K562 (cell line): ENCODE measurements around the gene CD69. TPM values are rescaled to one million over a fixed set of nuclear protein-coding genes. Genes with fewer than 3 reads are reported as not detected.

Experiments used
- ATAC-seq: fragments of 200-7000 bp; cut with Tn5 transposase; 3 replicates; pipeline ENCODE4 v1.9.1; 2020; ENCODE audit warnings: moderate library complexity
- BruUV-seq: library from RNA; stranded (reverse); fragments of 400-500 nt; replicated peaks from 2 replicates; lab custom pipeline; 2021; lab: Mats Ljungman, UMichigan
- CTCF ChIA-PET: fragments of 300-600 bp; formaldehyde crosslinking; extraction: SDS; loops from one replicate; lab custom pipeline; 2021; ENCODE audit warnings: low intra/inter-chr PET ratio; lab: Yijun Ruan, JAX
- POLR2A ChIA-PET: fragments of 300-600, 350-650 bp; sonication (Branson Sonifier 250); formaldehyde crosslinking; extraction: SDS; loops from one replicate; lab custom pipeline; 2021; ENCODE audit warnings: antibody characterized with exemption, inconsistent platforms; lab: Yijun Ruan, JAX
- DNase-seq, 4 experiments: peaks; one replicate each; pipeline versions ENCODE4 v3.0.0 to v3.0.0-alpha.2; 2011 to 2018; ENCODE audit warnings: low spot score in 3 of 4, mixed read lengths in 3 of 4; ENCODE audit errors: extremely low read depth in 1 of 4
- FAIRE-seq: peaks from 2 replicates; lab custom pipeline; 2011; peaks lifted over from hg19 to GRCh38; lab: Jason Lieb, UNC
- H2AFZ ChIP-seq: 2 replicates; pipeline ENCODE4 v1.6.0; 2011; ENCODE audit warnings: low read depth, low read length, control low read depth, inconsistent platforms
- H3K27ac ChIP-seq: fragments of 200-600 bp; 3 replicates; pipeline ENCODE4 v1.8.0; 2011; ENCODE audit warnings: low read depth, mild to moderate bottlenecking, control low read depth, inconsistent platforms, low read length, moderate library complexity, mixed read lengths; ENCODE audit errors: extremely low read depth
- H3K27me3 ChIP-seq, 2 experiments: fragments of 300-600 bp in 1 of 2; 2 replicates in 1 of 2; 3 replicates in 1 of 2; pipeline versions ENCODE4 v1.6.0 to v1.8.0; 2011; ENCODE audit warnings: inconsistent platforms in 2 of 2, low read length in 2 of 2, mild to moderate bottlenecking in 1 of 2, mixed read lengths in 1 of 2, moderate library complexity in 1 of 2; ENCODE audit not compliant: control insufficient read depth in 2 of 2, insufficient read depth in 2 of 2
- H3K36me3 ChIP-seq: fragments of 300-600 bp; 3 replicates; pipeline ENCODE4 v1.8.0; 2011; ENCODE audit warnings: mild to moderate bottlenecking, low read length, inconsistent platforms; ENCODE audit not compliant: control insufficient read depth, insufficient read depth
- H3K4me1 ChIP-seq, 2 experiments: fragments of 200-600 bp in 1 of 2; replicated peaks in 1 of 2; 2 replicates in 1 of 2; 3 replicates in 1 of 2; pipeline versions ENCODE4 v1.5.1 to v1.8.0; 2011; ENCODE audit warnings: inconsistent platforms in 2 of 2, low read length in 2 of 2, mild to moderate bottlenecking in 1 of 2, mixed read lengths in 1 of 2, moderate library complexity in 1 of 2; ENCODE audit not compliant: control insufficient read depth in 2 of 2, insufficient read depth in 2 of 2
- H3K4me2 ChIP-seq: 2 replicates; pipeline ENCODE4 v1.6.1; 2011; ENCODE audit warnings: low read length, control low read depth, inconsistent platforms, mixed read lengths; ENCODE audit not compliant: insufficient read depth
- H3K4me3 ChIP-seq: fragments of 200-600 bp; sonication (generic), shearing (Covaris generic); 2 replicates; pipeline ENCODE4 v1.5.1; 2016; ENCODE audit warnings: control low read depth, inconsistent platforms
- H3K79me2 ChIP-seq: fragments of 200-600 bp; 3 replicates; pipeline ENCODE4 v1.8.0; 2011; ENCODE audit warnings: low read length, inconsistent platforms; ENCODE audit not compliant: control insufficient read depth, insufficient read depth
- H3K9ac ChIP-seq, 2 experiments: 2 replicates each; pipeline versions ENCODE4 v1.6.0 to v1.6.1; 2011; ENCODE audit warnings: low read depth in 2 of 2, low read length in 2 of 2, control low read depth in 1 of 2, inconsistent platforms in 1 of 2, mild to moderate bottlenecking in 1 of 2, mixed read lengths in 1 of 2; ENCODE audit not compliant: insufficient read depth in 1 of 2
- H3K9me1 ChIP-seq: one replicate; pipeline ENCODE4 v1.6.0; 2011; ENCODE audit warnings: inconsistent platforms, mild to moderate bottlenecking, low read length, moderate library complexity; ENCODE audit not compliant: control insufficient read depth, insufficient read depth
- H3K9me3 ChIP-seq: replicated peaks from 2 replicates; pipeline ENCODE4 v1.5.1; 2011; ENCODE audit warnings: low read depth, low read length, inconsistent platforms; ENCODE audit not compliant: control insufficient read depth, insufficient read depth
- H4K20me1 ChIP-seq: replicated peaks from 2 replicates; pipeline ENCODE4 v1.6.1; 2011; ENCODE audit warnings: low read length, inconsistent platforms, mixed read lengths; ENCODE audit not compliant: control insufficient read depth, insufficient read depth
- DIDO1 ChIP-seq: fragments of 450-650 bp; IDR thresholded peaks from 2 replicates; pipeline ENCODE4 v1.6.1; 2016; ENCODE audit warnings: low read depth, missing biosample characterization, missing genetic modification characterization
- HDAC6 ChIP-seq: IDR thresholded peaks from 2 replicates; pipeline ENCODE4 v1.6.1; 2012; ENCODE audit warnings: low read depth, mild to moderate bottlenecking, control low read depth, inconsistent platforms, low read length, moderate library complexity
- NBN ChIP-seq: fragments of 450-650 bp; IDR thresholded peaks from 2 replicates; pipeline ENCODE4 v1.6.1; 2016; ENCODE audit warnings: low read depth, mild to moderate bottlenecking
- POLR2A ChIP-seq: fragments of 450-650 bp; conservative IDR thresholded peaks from 2 replicates; pipeline ENCODE4 v1.6.1; 2016
- ZNF717 ChIP-seq: fragments of 250-450 bp; sonication (Bioruptor Pico); IDR thresholded peaks from 2 replicates; pipeline ENCODE4 v1.5.0; 2021
- WGBS: fragments of 100-300 bp; shearing (Covaris generic); methylation state at CpG from one replicate; pipeline ENCODE4 v1.1.6; 2016; ENCODE audit warnings: low coverage, mixed read lengths; ENCODE audit not compliant: insufficient coverage; ENCODE audit errors: missing lambda C conversion rate; 5-methylcytosine and 5-hydroxymethylcytosine counted together
- in situ Hi-C: fragments of 300-500 bp; cut with MboI; formaldehyde crosslinking; loops from 4 replicates; pipeline ENCODE4 v1.15.0; 2018; ENCODE audit warnings: inconsistent platforms, mixed read lengths
- intact Hi-C: fragments of 100-400 bp; cut with micrococcal nuclease; formaldehyde crosslinking; loops from 2 replicates; pipeline ENCODE4 v1.14.2; 2022
- polyA plus RNA-seq, 8 experiments: library from polyadenylated mRNA; depleted of rRNA in 4 of 8; stranded (reverse) in 5 of 8; unstranded in 3 of 8; fragments of >200 nt; fragmentation: Nextera tagmentation in 2 of 8; fragmentation: Illumina TruSeq in 1 of 8; extraction: Ambion mirVana in 2 of 8; extraction: Trizol in 1 of 8; gene quantifications; 2 replicates each; pipeline versions ENCODE4 v1.2.1 to v1.2.3, GENCODE V29; 2011 to 2014; ENCODE audit warnings: inconsistent platforms in 1 of 8, missing spikeins in 1 of 8
- total RNA-seq, 7 experiments: library from RNA; depleted of rRNA in 6 of 7; stranded (reverse); fragments of >200 nt in 6 of 7; fragmentation: Illumina TruSeq in 2 of 7; extraction: Trizol in 2 of 7; gene quantifications; 2 replicates each; pipeline versions ENCODE4 v1.2.1 to v1.2.3, GENCODE V29; 2011 to 2021; ENCODE audit warnings: low replicate concordance in 1 of 7
- TF ChIP-seq, protein P1 (sequence below): IDR thresholded peaks from 3 replicates; pipeline ENCODE4 v1.6.1; 2011; ENCODE audit warnings: borderline replicate concordance, mild to moderate bottlenecking; ENCODE audit not compliant: insufficient read length, insufficient read depth
- TF ChIP-seq, protein P2 (sequence below): fragments of 250-450 bp; sonication (Bioruptor Pico); IDR thresholded peaks from 2 replicates; pipeline ENCODE4 v1.8.0; 2021; ENCODE audit warnings: moderate library complexity, mild to moderate bottlenecking, inconsistent platforms

CD69 gene
- total and polyA plus RNA-seq, 9 of the 15 experiments (the other 6 are each of a cell fraction or from before 2014, with no cell fraction given): 11.7 to 243 (median 54.4) TPM

DNA sequence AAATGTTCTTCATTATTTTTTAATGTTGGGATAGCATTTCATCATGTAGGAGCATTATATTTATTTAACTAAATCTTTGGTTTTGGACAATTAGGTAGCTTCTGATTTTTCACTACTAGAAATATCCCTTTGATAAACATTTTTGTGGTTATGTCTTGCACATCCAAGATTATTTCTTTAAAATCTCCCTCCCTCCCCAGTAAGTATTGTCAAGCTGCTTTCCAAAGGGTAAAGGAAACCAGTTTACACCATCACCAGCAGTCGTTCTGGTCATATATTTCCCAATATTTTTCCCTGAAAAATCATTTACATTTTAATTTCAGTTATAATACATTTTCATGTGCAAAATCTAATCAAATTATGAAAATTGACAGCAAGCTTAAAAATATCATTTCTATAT lies 11.1 kb downstream of the CD69 start:
- Histone ChIP-seq H3K36me3 (peaks cover 22% of the 10 kb centered on the region), H3K27ac (no peak overlapping the region), H3K4me1 (no peaks in the 10 kb centered on the region; a peak in 1 of 5 replicates), H3K9me3 (no peaks in the 10 kb centered on the region), H4K20me1 (no peaks in the 10 kb centered on the region; the same call in 1 of the 2 replicates), H3K4me3 (no peak overlapping the region), H3K79me2 (peaks cover 13% of the 10 kb centered on the region; the same call in 2 of the 3 replicates), H2AFZ (peak overlapping the region; percentile 76; the same call in 1 of the 2 replicates), H3K9ac (no peak overlapping the region), H3K4me2 (no peak overlapping the region), H3K27me3 (no peaks in the 10 kb centered on the region), H3K9me1 (no peaks in the 10 kb centered on the region)
- ATAC-seq (no peak), DNase-seq (no peak), FAIRE-seq (no peak)
- ChIA-PET POLR2A (interaction anchor here (0.6 to 1.7 kb wide), 2 partner anchors 11 to 39 kb away, joined by 3 to 9 read pairs; partner anchors contain the start of gene CD69), CTCF (interaction anchor here (1.6 to 5.7 kb wide), 2 partner anchors 48 to 390 kb away, joined by 6 to 71 read pairs; no protein-coding TSS in a partner anchor)
- no TSS peak for BruUV-seq
- in situ Hi-C loops: loop anchor here (5.0 to 10.0 kb wide), 3 partner anchors 48 to 393 kb away; no protein-coding TSS in a partner anchor
- 7% methylated on average over 1 of the region's 1 CpG for WGBS
- intact Hi-C loops: loop anchor here (1.0 to 10.0 kb wide), 4 partner anchors 49 to 391 kb away; no protein-coding TSS in a partner anchor
- TF ChIP-seq ZNF717 (CRISPR knock-in tag) (no peak), HDAC6 (no peak), NBN (no peak), DIDO1 (tag) (no peak), POLR2A (no peak)
- TF ChIP-seq, protein P1, sequence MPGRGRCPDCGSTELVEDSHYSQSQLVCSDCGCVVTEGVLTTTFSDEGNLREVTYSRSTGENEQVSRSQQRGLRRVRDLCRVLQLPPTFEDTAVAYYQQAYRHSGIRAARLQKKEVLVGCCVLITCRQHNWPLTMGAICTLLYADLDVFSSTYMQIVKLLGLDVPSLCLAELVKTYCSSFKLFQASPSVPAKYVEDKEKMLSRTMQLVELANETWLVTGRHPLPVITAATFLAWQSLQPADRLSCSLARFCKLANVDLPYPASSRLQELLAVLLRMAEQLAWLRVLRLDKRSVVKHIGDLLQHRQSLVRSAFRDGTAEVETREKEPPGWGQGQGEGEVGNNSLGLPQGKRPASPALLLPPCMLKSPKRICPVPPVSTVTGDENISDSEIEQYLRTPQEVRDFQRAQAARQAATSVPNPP: no peak
- TF ChIP-seq, protein P2, sequence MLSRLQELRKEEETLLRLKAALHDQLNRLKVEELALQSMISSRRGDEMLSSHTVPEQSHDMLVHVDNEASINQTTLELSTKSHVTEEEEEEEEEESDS (CRISPR knock-in tag): no peak
